H9 (cell line): ENCODE data around the gene IP6K3. TPM values are rescaled to one million over a fixed set of nuclear protein-coding genes. Genes with fewer than 3 reads are reported as not detected.

Experiments used
- DNase-seq: peaks from one replicate; pipeline ENCODE4 v3.0.0-alpha.2; 2017
- H2AFZ ChIP-seq: one replicate; pipeline ENCODE4 v1.6.1; 2013; ENCODE audit warnings: mild to moderate bottlenecking, low read length, control low read depth, moderate library complexity
- H2AK5ac ChIP-seq: 2 replicates; pipeline ENCODE4 v1.6.1; 2013; ENCODE audit warnings: low read length, control low read depth, mixed read lengths; ENCODE audit not compliant: insufficient read length
- H2BK120ac ChIP-seq: one replicate; pipeline ENCODE4 v1.6.1; 2013; ENCODE audit warnings: low read depth, mild to moderate bottlenecking, low read length, control low read depth, inconsistent platforms; ENCODE audit not compliant: poor library complexity, severe bottlenecking
- H2BK12ac ChIP-seq: 2 replicates; pipeline ENCODE4 v1.6.1; 2013; ENCODE audit warnings: low read length, control low read depth, mixed read lengths, low read depth; ENCODE audit not compliant: insufficient read length
- H2BK15ac ChIP-seq: 2 replicates; pipeline ENCODE4 v1.6.1; 2013; ENCODE audit warnings: low read depth, low read length, control low read depth
- H2BK20ac ChIP-seq: one replicate; pipeline ENCODE4 v1.6.1; 2013; ENCODE audit warnings: low read depth, mild to moderate bottlenecking, low read length, control low read depth, inconsistent platforms; ENCODE audit not compliant: poor library complexity, severe bottlenecking
- H2BK5ac ChIP-seq: 2 replicates; pipeline ENCODE4 v1.6.1; 2013; ENCODE audit warnings: low read length, control low read depth, mixed read lengths; ENCODE audit not compliant: insufficient read length
- H3K14ac ChIP-seq: 2 replicates; pipeline ENCODE4 v1.6.1; 2013; ENCODE audit warnings: low read length, control low read depth; ENCODE audit not compliant: insufficient read depth
- H3K18ac ChIP-seq: 2 replicates; pipeline ENCODE4 v1.6.1; 2013; ENCODE audit warnings: low read depth, mild to moderate bottlenecking, mixed read lengths, low read length, control low read depth; ENCODE audit not compliant: insufficient read length
- H3K23ac ChIP-seq: 2 replicates; pipeline ENCODE4 v1.6.1; 2013; ENCODE audit warnings: low read length, control low read depth, mixed read lengths, low read depth; ENCODE audit not compliant: insufficient read length
- H3K23me2 ChIP-seq: 2 replicates; pipeline ENCODE4 v1.6.1; 2013; ENCODE audit warnings: low read depth, mild to moderate bottlenecking, mixed read lengths, low read length, control low read depth; ENCODE audit not compliant: insufficient read length, poor library complexity, severe bottlenecking
- H3K27ac ChIP-seq: 2 replicates; pipeline ENCODE4 v1.5.1; 2013; ENCODE audit warnings: low read length, control low read depth, mixed read lengths, low read depth; ENCODE audit not compliant: insufficient read length
- H3K27me3 ChIP-seq: 2 replicates; pipeline ENCODE4 v1.6.1; 2013; ENCODE audit warnings: low read length, control low read depth, inconsistent platforms; ENCODE audit not compliant: insufficient read depth
- H3K4ac ChIP-seq: 2 replicates; pipeline ENCODE4 v1.6.1; 2013; ENCODE audit warnings: low read depth, mild to moderate bottlenecking, control low read depth, inconsistent platforms, low read length, moderate library complexity
- H3K4me1 ChIP-seq: 2 replicates; pipeline ENCODE4 v1.6.1; 2013; ENCODE audit warnings: low read length, control low read depth, inconsistent platforms; ENCODE audit not compliant: insufficient read depth
- H3K4me2 ChIP-seq: 2 replicates; pipeline ENCODE4 v1.6.1; 2013; ENCODE audit warnings: low read length, control low read depth, mixed read lengths; ENCODE audit not compliant: insufficient read length, insufficient read depth
- H3K56ac ChIP-seq: 2 replicates; pipeline ENCODE4 v1.6.1; 2013; ENCODE audit warnings: low read depth, mild to moderate bottlenecking, mixed read lengths, low read length, control low read depth; ENCODE audit not compliant: insufficient read length
- H3K79me1 ChIP-seq: 2 replicates; pipeline ENCODE4 v1.6.1; 2013; ENCODE audit warnings: low read depth, mild to moderate bottlenecking, moderate library complexity, low read length, control low read depth, inconsistent platforms; ENCODE audit not compliant: insufficient read depth, poor library complexity, severe bottlenecking
- H3K79me2 ChIP-seq: 2 replicates; pipeline ENCODE4 v1.6.1; 2013; ENCODE audit warnings: low read length, control low read depth, inconsistent platforms; ENCODE audit not compliant: insufficient read depth
- H3K9ac ChIP-seq: 2 replicates; pipeline ENCODE4 v1.6.1; 2013; ENCODE audit warnings: low read length, control low read depth, mixed read lengths; ENCODE audit not compliant: insufficient read length; ENCODE audit errors: extremely low read depth
- H3K9me3 ChIP-seq: one replicate; pipeline ENCODE4 v1.6.1; 2013; ENCODE audit warnings: low read depth, low read length, inconsistent platforms; ENCODE audit not compliant: control insufficient read depth
- H3T11ph ChIP-seq: one replicate; pipeline ENCODE4 v1.6.1; 2013; ENCODE audit warnings: mild to moderate bottlenecking, low read length, control low read depth, inconsistent platforms
- H4K20me1 ChIP-seq: one replicate; pipeline ENCODE4 v1.6.1; 2013; ENCODE audit not compliant: control insufficient read depth, insufficient read length, insufficient read depth
- H4K5ac ChIP-seq: 2 replicates; pipeline ENCODE4 v1.6.1; 2013; ENCODE audit warnings: low read depth, mild to moderate bottlenecking, mixed read lengths, low read length, control low read depth; ENCODE audit not compliant: insufficient read length
- H4K8ac ChIP-seq: replicated peaks from 2 replicates; pipeline ENCODE4 v1.6.1; 2013; ENCODE audit warnings: low read length, control low read depth, mixed read lengths, low read depth; ENCODE audit not compliant: insufficient read length
- H4K91ac ChIP-seq: 2 replicates; pipeline ENCODE4 v1.6.1; 2013; ENCODE audit warnings: low read depth, mild to moderate bottlenecking, moderate library complexity, mixed read lengths, low read length, control low read depth; ENCODE audit not compliant: insufficient read length
- H3K27ac Mint-ChIP-seq, 3 experiments: 2 replicates in 2 of 3; 3 replicates in 1 of 3; pipeline ENCODE4 v1.8.0; 2020 to 2021; ENCODE audit warnings: mixed read lengths in 3 of 3, mild to moderate bottlenecking in 1 of 3, moderate library complexity in 1 of 3
- H3K27me3 Mint-ChIP-seq: 2 replicates; pipeline ENCODE4 v1.8.0; 2021; ENCODE audit warnings: low read depth, mild to moderate bottlenecking, moderate library complexity, mixed read lengths
- H3K36me3 Mint-ChIP-seq, 3 experiments: 2 replicates in 2 of 3; 3 replicates in 1 of 3; pipeline ENCODE4 v1.8.0; 2020 to 2021; ENCODE audit warnings: low read depth in 3 of 3, mixed read lengths in 3 of 3; ENCODE audit not compliant: insufficient read depth in 1 of 3
- H3K4me1 Mint-ChIP-seq, 2 experiments: 2 replicates each; pipeline ENCODE4 v1.8.0; 2020; ENCODE audit warnings: mixed read lengths in 2 of 2
- H3K4me3 Mint-ChIP-seq, 2 experiments: 2 replicates in 1 of 2; 3 replicates in 1 of 2; pipeline ENCODE4 v1.8.0; 2020 to 2021; ENCODE audit warnings: mild to moderate bottlenecking in 2 of 2, mixed read lengths in 2 of 2, moderate library complexity in 1 of 2
- H3K9me3 Mint-ChIP-seq, 2 experiments: 2 replicates in 1 of 2; 3 replicates in 1 of 2; pipeline ENCODE4 v1.8.0; 2020; ENCODE audit warnings: mild to moderate bottlenecking in 2 of 2, mixed read lengths in 2 of 2, moderate library complexity in 1 of 2
- CTCF ChIP-seq: fragments of 200-600 bp; sonication (generic); conservative IDR thresholded peaks from 3 replicates; pipeline ENCODE4 v1.8.0; 2021; ENCODE audit warnings: antibody characterized with exemption, mild to moderate bottlenecking
- WGBS: extraction: QIAGEN DNeasy Blood & Tissue Kit; methylation state at CpG from one replicate; pipeline ENCODE4 v1.1.7; 2013; ENCODE audit warnings: missing lambda C conversion rate, low lambda C conversion rate, mixed read lengths; ENCODE audit not compliant: insufficient read length; ENCODE audit errors: extremely low coverage; 5-methylcytosine and 5-hydroxymethylcytosine counted together
- total RNA-seq: library from RNA; stranded (reverse); gene quantifications from 2 replicates; pipeline ENCODE4 v1.2.1, GENCODE V29; 2021

Gene IP6K3
- total RNA-seq, 1 experiment from 2014 or later = 0.46 TPM

- peaks cover 27 to 80% (median 58%) of the 10 kb centered on the region in 3 experiments for H3K36me3 Mint-ChIP-seq
- H3K79me1 ChIP-seq = no peaks in the 10 kb centered on the region
- H3K4me2 ChIP-seq = no peak overlapping the region
- H3K9me3 Mint-ChIP-seq = no peaks in the 10 kb centered on the region
- peak; percentile 52 for TF ChIP-seq CTCF
- H3K4me1 Mint-ChIP-seq = peaks cover 0 to 11% of the 10 kb centered on the region in 2 experiments; a peak in 2 of 4 replicates
- no peak overlapping the region for H4K5ac ChIP-seq
- no peaks in the 10 kb centered on the region for H4K20me1 ChIP-seq
- no peak overlapping the region for H3K18ac ChIP-seq
- H2BK20ac ChIP-seq = no peak overlapping the region
- no peak overlapping the region for H3K14ac ChIP-seq
- no peak overlapping the region for H3T11ph ChIP-seq
- no peaks in the 10 kb centered on the region for H3K9me3 ChIP-seq
- no peak overlapping the region for H2BK15ac ChIP-seq
- WGBS = no CpG with 5 or more reads among the region's 5 CpGs
- no peaks in the 10 kb centered on the region; the same call in 1 of the 2 replicates for H3K27me3 Mint-ChIP-seq
- no peaks in the 10 kb centered on the region for H3K23me2 ChIP-seq
- H4K8ac ChIP-seq = no peak overlapping the region
- H3K27ac Mint-ChIP-seq = no peak overlapping the region
- no peak overlapping the region for H2BK5ac ChIP-seq
- no peak overlapping the region for H4K91ac ChIP-seq
- no peaks in the 10 kb centered on the region for H3K27me3 ChIP-seq
- no peak overlapping the region for H2AFZ ChIP-seq
- H3K9ac ChIP-seq = no peak overlapping the region
- H3K23ac ChIP-seq = no peak overlapping the region
- H3K27ac ChIP-seq = no peak overlapping the region
- no peaks in the 10 kb centered on the region for H3K79me2 ChIP-seq
- no peaks in the 10 kb centered on the region for H3K4me1 ChIP-seq
- no peak overlapping the region for H3K4ac ChIP-seq
- H2BK12ac ChIP-seq = no peak overlapping the region
- H2AK5ac ChIP-seq = no peak overlapping the region
- H3K56ac ChIP-seq = no peak overlapping the region
- no peak overlapping the region for H2BK120ac ChIP-seq
- peak; percentile 69 for DNase-seq
- no peak overlapping the region for H3K4me3 Mint-ChIP-seq
Observed at GRCh38 chr6:33672808-33673207, 73.9 kb downstream of the IP6K3 start.
